CD4-positive, alpha-beta T cell treated with Interleukin-4 for 1 hour (primary cell): ENCODE results near the gene MISFA.
"Not testable (repeated sequence)": the region's sequence is repeated elsewhere in the genome, so short reads cannot be mapped to it uniquely, and the experiment has no call there.

Source experiments
- DNase-seq, 2 donors: peaks; one replicate each; pipeline ENCODE4 v3.0.0-alpha.2; 2020 to 2022

MISFA gene

DNA sequence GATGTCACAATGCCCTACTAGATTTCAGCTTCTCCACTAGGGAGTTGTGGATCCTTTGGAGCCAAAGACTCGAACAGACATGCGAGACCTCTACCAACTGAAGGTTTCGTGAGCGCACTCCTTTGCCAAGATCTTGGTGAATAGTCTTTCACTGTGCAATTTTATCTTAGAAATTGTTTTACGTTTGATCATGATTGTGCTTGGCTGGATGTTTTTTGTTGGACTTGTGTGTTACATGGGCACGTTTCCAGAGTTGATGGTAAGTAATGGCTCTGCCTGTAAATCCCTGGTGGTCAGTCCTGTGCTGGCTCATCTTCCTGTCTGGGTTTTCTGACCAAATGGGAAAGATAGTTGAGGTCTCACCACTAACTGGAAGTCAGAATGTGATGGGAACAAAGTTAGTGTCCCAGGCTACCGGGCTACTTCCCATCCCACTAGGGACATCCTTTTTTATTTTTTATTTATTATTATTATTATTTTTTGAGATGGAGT is at the start of gene MISFA:
Gene MISFA, plus strand, starts transcription at position 51 of the 492 bp plus-strand sequence. Its CDS starts 140 bp downstream, at position 191.
- no peak for DNase-seq

- no peak for DNase-seq
Measured at GRCh38 chr11:18563090-18563730, 36.4 kb upstream of the MISFA start.

- DNase-seq: no peak
Measured at GRCh38 chr11:18564149-18564548, 35.4 kb upstream of the MISFA start.

- no peak for DNase-seq
Measured at GRCh38 chr11:18566406-18566805, 33.2 kb upstream of the MISFA start.

DNA sequence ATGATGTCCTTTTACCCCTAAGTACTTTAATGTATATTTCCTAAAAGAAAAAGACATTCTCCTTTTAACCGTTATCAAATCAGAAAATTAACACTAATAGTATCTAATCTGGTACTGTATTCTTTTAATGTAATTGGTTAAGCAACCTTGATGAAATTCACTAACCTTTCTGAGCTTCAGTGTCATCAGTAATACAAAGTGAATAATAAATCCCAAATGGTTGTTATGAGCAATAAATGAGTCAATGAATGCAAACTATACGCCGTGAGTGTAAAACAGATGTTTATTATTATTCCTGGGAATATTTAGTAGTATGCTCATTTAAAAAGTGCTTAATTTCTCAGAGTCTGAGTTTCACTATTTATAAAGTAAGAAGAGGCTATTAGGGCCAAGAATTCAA is 32.5 kb upstream of the MISFA start:
- no peak for DNase-seq

DNA sequence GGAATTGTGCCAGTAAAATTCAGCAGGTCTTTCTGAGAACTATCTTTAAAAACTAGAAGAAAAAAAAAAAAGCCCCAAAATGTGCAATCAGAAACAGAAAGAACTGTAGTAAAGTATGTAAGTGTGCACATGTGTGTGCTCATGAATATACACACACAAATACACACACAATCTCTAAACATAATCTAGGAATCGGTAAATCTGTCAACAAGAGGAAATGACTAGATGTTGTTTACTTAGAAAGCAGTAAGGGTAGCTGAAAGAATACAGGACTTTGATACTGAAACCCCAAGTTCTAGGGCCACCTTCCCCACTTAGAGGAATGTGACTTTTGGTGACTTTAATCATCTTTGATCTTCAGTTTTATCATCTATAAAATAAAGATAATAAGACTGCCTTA is 24.2 kb upstream of the MISFA start:
- no peak for DNase-seq

DNA sequence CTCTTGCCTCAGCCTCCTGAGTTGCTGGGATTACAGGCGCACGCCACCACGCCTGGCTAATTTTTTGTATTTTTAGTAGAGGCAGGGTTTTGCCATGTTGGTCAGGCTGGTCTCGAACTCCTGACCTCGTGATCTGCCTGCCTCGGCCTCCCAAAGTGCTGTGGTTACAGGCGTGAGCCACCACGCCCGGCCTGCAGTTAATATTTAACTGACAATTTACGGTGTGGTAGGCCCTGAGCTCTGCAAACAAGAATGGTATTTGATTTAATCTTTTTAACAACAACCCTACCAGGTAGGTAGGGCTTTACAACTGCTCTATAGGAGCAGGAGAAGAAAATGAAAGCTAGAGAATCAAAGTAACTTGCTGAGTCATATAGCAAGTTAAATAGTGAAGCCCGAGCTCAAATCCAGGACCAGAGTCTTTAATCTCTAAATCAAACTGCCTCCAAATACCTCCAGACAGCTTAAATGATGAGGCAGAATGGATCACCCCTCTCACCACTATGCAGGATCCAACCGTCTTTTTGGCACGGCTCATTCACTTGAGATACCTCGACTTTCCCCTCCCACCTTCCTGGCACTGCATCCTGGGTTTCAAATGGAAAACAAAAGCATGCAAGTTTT is 20.5 kb upstream of the MISFA start:
- peak in 1 of 2 donors; percentile 44 for DNase-seq

DNA sequence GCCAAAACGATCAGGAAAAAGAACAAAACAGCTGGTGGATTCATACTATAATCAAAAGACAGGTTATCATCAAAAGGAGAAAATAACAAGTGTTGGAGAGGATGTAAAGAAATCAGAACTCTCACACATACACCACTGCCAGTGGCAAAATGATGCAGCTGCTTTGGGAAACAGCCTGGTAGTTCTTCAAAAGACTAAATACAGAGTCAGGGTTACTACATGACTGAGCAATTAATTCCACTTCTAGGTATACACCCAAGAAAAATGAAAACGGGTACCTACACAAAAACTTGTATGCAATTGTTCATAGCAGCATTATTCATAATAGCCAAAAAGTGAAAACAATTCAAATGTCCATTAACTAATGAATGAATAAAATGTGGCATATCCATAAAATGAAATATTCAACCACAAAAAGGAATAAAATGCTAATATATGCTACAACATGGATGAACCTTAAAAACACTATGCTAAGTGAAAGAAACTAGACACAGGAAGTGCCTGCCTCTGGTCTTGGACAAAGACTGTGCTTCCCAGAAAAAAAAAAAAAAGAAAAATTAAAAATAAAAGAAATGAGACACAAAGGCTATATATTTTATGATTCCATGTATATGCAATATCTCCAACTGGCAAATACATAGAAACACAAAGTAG is 19.3 kb upstream of the MISFA start:
- DNase-seq: no peak

GRCh38 chr11:18581825-18582224 is 17.8 kb upstream of the MISFA start:
- DNase-seq: no peak

GRCh38 chr11:18588297-18589252 is 11.0 kb upstream of the MISFA start, which contains the start of gene UEVLD:
Gene UEVLD, minus strand, starts transcription at chr11:18588734. Its CDS starts 80 bp downstream, at chr11:18588654.
- DNase-seq: peak; percentile 77 to 79

DNA sequence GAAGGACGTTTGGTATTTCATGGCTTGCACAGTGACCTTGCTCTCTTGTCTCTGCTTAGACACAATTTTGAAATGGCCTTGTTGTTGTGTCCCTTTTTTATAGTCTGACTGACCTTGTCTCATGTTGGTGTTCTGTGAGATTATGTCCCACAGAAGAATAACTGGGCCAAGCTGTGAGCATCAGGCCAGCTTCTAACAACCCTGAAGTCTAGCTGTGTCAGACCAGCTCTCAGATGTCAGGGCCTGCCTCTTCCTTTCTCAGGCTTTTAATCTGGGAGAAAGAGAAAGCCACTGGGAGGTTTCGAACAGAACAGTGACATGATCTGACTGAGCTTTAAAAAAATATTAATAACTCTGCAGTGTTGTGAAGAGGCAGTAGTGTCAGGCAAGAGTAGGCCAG is 9.0 kb upstream of the MISFA start:
- peak in 1 of 2 donors; percentile 26 for DNase-seq

DNA sequence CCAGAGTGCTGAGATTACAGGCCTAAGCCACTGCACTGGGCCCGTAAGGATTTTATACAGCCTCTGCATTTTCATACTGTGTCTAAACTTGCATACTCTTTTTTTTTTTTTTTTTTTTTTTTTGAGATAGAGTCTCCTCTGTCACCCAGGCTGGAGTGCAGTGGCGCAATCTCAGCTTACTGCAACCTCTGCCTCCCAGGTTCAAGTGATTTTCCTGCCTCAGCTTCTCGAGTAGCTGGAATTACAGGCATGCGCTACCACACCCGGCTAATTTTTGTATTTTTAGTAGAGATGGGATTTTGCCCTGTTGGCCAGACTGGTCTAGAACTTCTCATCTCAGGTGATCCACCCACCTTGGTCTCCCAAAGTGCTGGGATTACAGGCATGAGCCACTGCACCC is 5.5 kb upstream of the MISFA start:
- not testable (repeated sequence) for DNase-seq

- DNase-seq: no peak
Measured at GRCh38 chr11:18594999-18595749, 4.4 kb upstream of the MISFA start.

DNA sequence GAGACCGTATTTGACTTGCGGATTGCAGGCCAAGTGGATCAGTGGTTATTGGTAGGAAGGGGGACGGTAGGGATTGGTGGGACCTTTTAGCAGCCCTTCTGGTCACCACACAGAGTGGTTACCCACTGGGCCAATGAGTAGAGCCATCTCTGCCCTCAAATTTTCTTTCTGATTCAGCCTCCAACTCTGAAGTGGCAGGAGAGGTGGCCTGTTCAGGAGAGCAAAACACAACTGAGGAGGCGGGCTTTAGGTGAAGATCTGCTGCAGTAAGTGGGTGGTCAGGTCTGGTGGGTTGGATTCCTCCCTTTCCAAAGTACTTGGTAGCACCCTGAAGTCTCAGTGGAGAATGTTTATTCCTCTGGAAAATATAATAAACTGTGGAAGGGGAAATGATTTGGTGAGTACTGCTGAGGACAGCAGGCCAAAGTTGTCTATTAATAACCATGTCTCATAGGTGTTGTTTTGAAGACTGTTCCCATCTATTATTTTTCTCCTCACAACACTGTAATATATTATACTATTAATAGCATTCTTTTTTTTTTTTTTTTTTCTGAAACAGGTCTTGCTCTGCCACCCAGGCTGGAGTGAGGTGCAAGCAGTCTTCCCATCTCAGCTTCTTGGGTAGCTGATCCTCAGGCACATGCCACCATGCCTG is 1.5 kb downstream of the MISFA start:
- DNase-seq: no peak

GRCh38 chr11:18608376-18608775 is 8.8 kb downstream of the MISFA start:
- no peak for DNase-seq

DNA sequence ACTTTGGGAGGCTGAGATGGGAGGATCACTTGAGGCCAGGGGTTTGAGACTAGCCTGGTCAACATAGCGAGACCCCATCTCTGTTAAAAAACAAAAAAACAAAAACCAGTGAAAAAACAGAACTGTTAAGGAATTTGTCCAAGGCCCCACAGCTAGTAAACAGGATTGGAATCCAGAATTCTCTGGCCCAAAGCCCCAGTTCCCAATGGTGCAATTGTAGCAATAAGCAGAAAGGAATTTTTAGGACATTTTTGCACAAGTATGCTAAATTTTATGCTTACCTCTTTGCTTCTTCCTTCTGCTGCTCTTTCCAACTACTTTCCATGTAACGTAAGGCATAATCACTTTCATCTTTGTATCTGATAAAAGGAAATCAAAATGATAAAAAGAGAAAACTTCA is 11.6 kb downstream of the MISFA start:
- DNase-seq: no peak

DNA sequence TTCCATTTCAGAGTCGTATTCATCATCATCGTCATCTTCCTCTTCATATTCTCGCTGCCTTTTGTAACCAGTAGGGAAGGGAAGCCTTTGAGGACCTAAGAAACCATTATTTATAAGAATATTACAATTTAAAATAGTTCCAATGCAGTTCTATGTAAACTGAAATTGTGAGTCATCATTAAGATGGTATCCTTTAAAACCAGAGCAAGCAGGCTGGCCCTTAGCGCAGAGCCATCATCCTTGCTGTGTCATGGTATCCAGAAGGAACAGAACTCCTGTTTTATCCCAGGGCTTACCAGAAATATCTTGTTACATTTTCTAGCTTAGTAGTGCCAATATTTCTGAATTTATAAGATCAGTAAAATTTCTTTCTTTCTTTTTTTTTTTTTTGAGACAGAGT is 12.8 kb downstream of the MISFA start:
- DNase-seq: no peak

GRCh38 chr11:18614667-18615066 is 15.1 kb downstream of the MISFA start:
- DNase-seq: no peak

GRCh38 chr11:18615628-18616392 is 16.2 kb downstream of the MISFA start:
- DNase-seq: peak in 1 of 2 donors; percentile 21

DNA sequence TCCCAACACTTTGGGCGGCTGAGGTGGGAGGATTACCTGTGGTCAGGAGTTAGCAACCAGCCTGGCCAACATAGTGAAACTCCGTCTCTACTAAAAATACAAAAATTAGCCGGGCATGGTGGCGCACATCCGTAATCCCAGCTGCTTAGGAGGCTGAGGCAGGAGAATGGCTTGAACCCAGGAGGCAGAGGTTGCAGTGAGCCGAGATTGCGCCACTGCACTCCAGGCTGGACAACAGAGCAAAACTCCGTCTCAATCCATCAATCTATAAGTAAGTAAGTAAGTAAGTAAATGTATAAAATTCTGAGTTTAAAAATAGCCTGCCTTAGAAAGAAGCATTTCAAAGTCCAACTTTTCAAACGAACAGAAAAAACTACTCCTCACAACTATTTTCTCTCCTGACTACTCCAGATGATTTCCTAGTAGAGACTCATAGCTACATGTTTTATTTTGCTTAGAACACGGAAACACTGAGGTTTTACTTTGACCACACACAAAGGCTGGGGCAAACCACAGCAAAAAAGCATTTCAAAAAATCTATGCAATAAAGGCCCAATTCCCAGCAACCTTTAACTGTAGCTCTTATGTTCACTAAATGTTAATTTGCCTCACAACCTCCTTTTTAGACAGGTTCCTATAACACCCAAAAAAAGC is 18.2 kb downstream of the MISFA start:
- peak; percentile 27 to 72 for DNase-seq
